GM18502 (cell line): ENCODE data around the gene CACNA1E.

Experiments
- ATAC-seq: cut with Tn5 transposase; IDR thresholded peaks from one replicate; pipeline ENCODE4 v1.9.1; 2021; ENCODE audit warnings: mild to moderate bottlenecking; ENCODE audit not compliant: unreplicated experiment, poor library complexity

The CACNA1E gene

GRCh38 chr1:181664543-181664942 is 181.2 kb downstream of the CACNA1E start:
- no peak for ATAC-seq

GRCh38 chr1:181669246-181669645 is 185.9 kb downstream of the CACNA1E start:
- no peak for ATAC-seq

- no peak for ATAC-seq
Measured at GRCh38 chr1:181674617-181675016, 191.3 kb downstream of the CACNA1E start.

GRCh38 chr1:181675091-181675917 is 192.0 kb downstream of the CACNA1E start:
- no peak for ATAC-seq

- no peak for ATAC-seq
Measured at GRCh38 chr1:181675918-181676190, 192.5 kb downstream of the CACNA1E start.

GRCh38 chr1:181676269-181676668 is 193.0 kb downstream of the CACNA1E start:
- peak; percentile 59 for ATAC-seq

GRCh38 chr1:181680332-181680731 is 197.0 kb downstream of the CACNA1E start:
- no peak for ATAC-seq

- ATAC-seq: no peak
Measured at GRCh38 chr1:181680871-181681270, 197.6 kb downstream of the CACNA1E start.

GRCh38 chr1:181685211-181685610 is 201.9 kb downstream of the CACNA1E start:
- ATAC-seq: no peak

GRCh38 chr1:181701891-181702290 is 218.6 kb downstream of the CACNA1E start:
- ATAC-seq: no peak

GRCh38 chr1:181704546-181704945 is 221.2 kb downstream of the CACNA1E start:
- no peak for ATAC-seq

- no peak for ATAC-seq
Measured at GRCh38 chr1:181711820-181712219, 228.5 kb downstream of the CACNA1E start.

GRCh38 chr1:181712711-181713110 is 229.4 kb downstream of the CACNA1E start:
- no peak for ATAC-seq

GRCh38 chr1:181714428-181714827 is 231.1 kb downstream of the CACNA1E start:
- no peak for ATAC-seq

- ATAC-seq: no peak
Measured at GRCh38 chr1:181718034-181718433, 234.7 kb downstream of the CACNA1E start.

GRCh38 chr1:181726320-181727012 is 243.1 kb downstream of the CACNA1E start:
- ATAC-seq: no peak

GRCh38 chr1:181730606-181731005 is 247.3 kb downstream of the CACNA1E start:
- no peak for ATAC-seq

- no peak for ATAC-seq
Measured at GRCh38 chr1:181732218-181732990, 249.1 kb downstream of the CACNA1E start.

- ATAC-seq: no peak
Measured at GRCh38 chr1:181733486-181733885, 250.2 kb downstream of the CACNA1E start.

GRCh38 chr1:181737056-181737455 is 253.7 kb downstream of the CACNA1E start:
- ATAC-seq: no peak

- no peak for ATAC-seq
Measured at GRCh38 chr1:181739214-181739613, 255.9 kb downstream of the CACNA1E start.
